ENCODE measurements around the gene RPAP3.

RPAP3 gene

GRCh38 chr12:47621960-47622359 lies 83.9 kb downstream of the RPAP3 start:
- TF ChIP-seq CTCF (IDR thresholded peaks at IDR 0.05): no peak
- Histone ChIP-seq H3K36me3 (no peaks in the 10 kb centered on the region), H3K4me1 (ENCODE audit: control insufficient read depth in 1 of 2, insufficient read depth in 1 of 2, low read depth in 1 of 2, low read length in 1 of 2) (peaks cover 0 to 4% of the 10 kb centered on the region in 2 experiments), H3K4me3 (ENCODE audit: low read depth in 1 of 2, low read length in 1 of 2) (no peak overlapping the region), H3K27me3 (no peaks in the 10 kb centered on the region), H3K9me3 (no peaks in the 10 kb centered on the region), H3K27ac (no peak overlapping the region)

- H3K4me3 ChIP-seq (ENCODE audit: low read depth in 1 of 2, low read length in 1 of 2): no peak overlapping the region
- H3K36me3 ChIP-seq: no peaks in the 10 kb centered on the region
- no peak for TF ChIP-seq CTCF (IDR thresholded peaks at IDR 0.05)
- H3K9me3 ChIP-seq: no peaks in the 10 kb centered on the region
- H3K27ac ChIP-seq: no peak overlapping the region
- peaks cover 4 to 8% of the 10 kb centered on the region in 2 experiments for H3K4me1 ChIP-seq (ENCODE audit: control insufficient read depth in 1 of 2, insufficient read depth in 1 of 2, low read depth in 1 of 2, low read length in 1 of 2)
- no peaks in the 10 kb centered on the region for H3K27me3 ChIP-seq
Measured at GRCh38 chr12:47617476-47617875, 88.4 kb downstream of the RPAP3 start.

GRCh38 chr12:47616440-47616839 lies 89.4 kb downstream of the RPAP3 start:
- no peak for TF ChIP-seq CTCF (IDR thresholded peaks at IDR 0.05)

GRCh38 chr12:47615711-47616110 lies 90.1 kb downstream of the RPAP3 start:
- no peaks in the 10 kb centered on the region for H3K36me3 ChIP-seq
- H3K9me3 ChIP-seq: no peaks in the 10 kb centered on the region
- no peaks in the 10 kb centered on the region for H3K27me3 ChIP-seq
- H3K27ac ChIP-seq: no peak overlapping the region
- H3K4me1 ChIP-seq (ENCODE audit: control insufficient read depth in 1 of 2, insufficient read depth in 1 of 2, low read depth in 1 of 2, low read length in 1 of 2): peaks cover 13 to 20% of the 10 kb centered on the region in 2 experiments
- no peak overlapping the region for H3K4me3 ChIP-seq (ENCODE audit: low read depth in 1 of 2, low read length in 1 of 2)
- TF ChIP-seq CTCF (IDR thresholded peaks at IDR 0.05): no peak

More at GRCh38 chr12:47616440-47616839, 89.4 kb downstream of the RPAP3 start:
- Histone ChIP-seq H3K36me3 (no peaks in the 10 kb centered on the region), H3K4me1 (ENCODE audit: control insufficient read depth in 1 of 2, insufficient read depth in 1 of 2, low read depth in 1 of 2, low read length in 1 of 2) (peaks cover 13 to 17% of the 10 kb centered on the region in 2 experiments), H3K4me3 (ENCODE audit: low read depth in 1 of 2, low read length in 1 of 2) (no peak overlapping the region), H3K27ac (no peak overlapping the region), H3K27me3 (no peaks in the 10 kb centered on the region), H3K9me3 (no peaks in the 10 kb centered on the region)

- TF ChIP-seq CTCF (IDR thresholded peaks at IDR 0.05): no peak
- no peaks in the 10 kb centered on the region for H3K36me3 ChIP-seq
- H3K27me3 ChIP-seq: no peaks in the 10 kb centered on the region
- H3K4me1 ChIP-seq (ENCODE audit: control insufficient read depth in 1 of 2, insufficient read depth in 1 of 2, low read depth in 1 of 2, low read length in 1 of 2): peaks cover 14 to 30% of the 10 kb centered on the region in 2 experiments
- H3K9me3 ChIP-seq: no peaks in the 10 kb centered on the region
- H3K4me3 ChIP-seq (ENCODE audit: low read depth in 1 of 2, low read length in 1 of 2): no peak overlapping the region
- H3K27ac ChIP-seq: no peak overlapping the region
Measured at GRCh38 chr12:47614521-47614920, 91.3 kb downstream of the RPAP3 start.

- Histone ChIP-seq H3K27me3 (no peaks in the 10 kb centered on the region), H3K27ac (peak overlapping the region; percentile 52), H3K9me3 (no peaks in the 10 kb centered on the region), H3K4me3 (ENCODE audit: low read depth in 1 of 2, low read length in 1 of 2) (no peak overlapping the region), H3K36me3 (no peaks in the 10 kb centered on the region), H3K4me1 (ENCODE audit: control insufficient read depth in 1 of 2, insufficient read depth in 1 of 2, low read depth in 1 of 2, low read length in 1 of 2) (peaks cover 29 to 46% of the 10 kb centered on the region in 2 experiments)
- TF ChIP-seq CTCF (IDR thresholded peaks at IDR 0.05): no peak
Measured at GRCh38 chr12:47612953-47613352, 92.9 kb downstream of the RPAP3 start.

Measured in neutrophil (primary cell).